Motor neuron (in vitro differentiated cells): ENCODE results near the gene SLC2A1. TPM values are rescaled to one million over a fixed set of nuclear protein-coding genes. Genes with fewer than 3 reads are reported as not detected.
A peak's percentile ranks its signal among the peaks of the same experiment; 100 is the strongest.

Experiments used
- ATAC-seq, 8 experiments: fragments of 200-7000 bp; cut with Tn5 transposase; replicated peaks in 6 of 8; 2 replicates each; pipeline ENCODE4 v1.8.0; 2021; ENCODE audit warnings: mild to moderate bottlenecking in 8 of 8, moderate library complexity in 8 of 8
- H3K27ac ChIP-seq, 2 donors: fragments of 250-450 bp; sonication (Bioruptor Pico); 2 replicates each; pipeline ENCODE4 v1.9.0; 2021; ENCODE audit warnings: antibody characterized with exemption in 2 of 2, mild to moderate bottlenecking in 2 of 2, moderate library complexity in 1 of 2
- H3K4me1 ChIP-seq, 2 donors: fragments of 250-450 bp; sonication (Bioruptor Pico); replicated peaks in 1 of 2; 2 replicates each; pipeline ENCODE4 v1.6.1; 2021; ENCODE audit warnings: antibody characterized with exemption in 2 of 2, mild to moderate bottlenecking in 2 of 2, moderate library complexity in 1 of 2
- H3K4me3 ChIP-seq, 5 donors: fragments of 250-450 bp; sonication (Bioruptor Pico); 2 replicates each; pipeline ENCODE4 v1.9.0; 2021; ENCODE audit warnings: antibody characterized with exemption in 5 of 5, mild to moderate bottlenecking in 5 of 5, moderate library complexity in 4 of 5
- whole genome bisulfite sequencing, 10 experiments: fragments of 450-650 bp; shearing (Covaris generic); methylation state at CpG; one replicate each; pipeline ENCODE4 v1.0.0; 2022; 5-methylcytosine and 5-hydroxymethylcytosine counted together
- in situ Hi-C, 9 experiments: fragments of 400-800 bp; cut with MboI; loops; one replicate each; pipeline ENCODE4 v1.15.0; 2021; ENCODE audit warnings: low sequenced_read_pairs in 9 of 9, low pct_unique_long_range_greater_than_20kb in 2 of 9; ENCODE audit not compliant: unreplicated experiment in 9 of 9
- total RNA-seq, 8 experiments: library from RNA; unstranded; fragments of 300-600 nt; gene quantifications; 2 replicates each; pipeline versions ENCODE4 v1.2.3 to v1.2.4, GENCODE V29; 2022

SLC2A1 gene
- total RNA-seq, 8 experiments from 2014 or later = 44.2 to 523 (median 315) TPM

GRCh38 chr1:42993502-42994136 lies 35.0 kb upstream of the SLC2A1 start:
- no peak overlapping the region for H3K27ac ChIP-seq

GRCh38 chr1:42992054-42992571 lies 33.4 kb upstream of the SLC2A1 start:
- WGBS, 10 experiments = 67 to 94% (median 84%) methylated on average over 1 to 5 of the region's 5 CpGs; no CpG with 5 or more reads in 2 of the 10 experiments
- no peak overlapping the region for H3K4me3 ChIP-seq
- H3K4me1 ChIP-seq = peaks cover 0 to 9% of the 10 kb centered on the region in 2 donors
- in situ Hi-C loops = no loop called here
- ATAC-seq = no peak
- H3K27ac ChIP-seq = no peak overlapping the region

More at GRCh38 chr1:42993502-42994136, 35.0 kb upstream of the SLC2A1 start:
- H3K4me1 ChIP-seq = peaks cover 0 to 9% of the 10 kb centered on the region in 2 donors
- no peak overlapping the region for H3K4me3 ChIP-seq
- 40 to 100% (median 83%) methylated on average over 1 to 6 of the region's 8 CpGs; no CpG with 5 or more reads in 3 of the 10 experiments for WGBS, 10 experiments
- no peak for ATAC-seq
- in situ Hi-C loops = no loop called here

GRCh38 chr1:42990757-42991346 lies 32.2 kb upstream of the SLC2A1 start:
- in situ Hi-C loops = no loop called here

DNA sequence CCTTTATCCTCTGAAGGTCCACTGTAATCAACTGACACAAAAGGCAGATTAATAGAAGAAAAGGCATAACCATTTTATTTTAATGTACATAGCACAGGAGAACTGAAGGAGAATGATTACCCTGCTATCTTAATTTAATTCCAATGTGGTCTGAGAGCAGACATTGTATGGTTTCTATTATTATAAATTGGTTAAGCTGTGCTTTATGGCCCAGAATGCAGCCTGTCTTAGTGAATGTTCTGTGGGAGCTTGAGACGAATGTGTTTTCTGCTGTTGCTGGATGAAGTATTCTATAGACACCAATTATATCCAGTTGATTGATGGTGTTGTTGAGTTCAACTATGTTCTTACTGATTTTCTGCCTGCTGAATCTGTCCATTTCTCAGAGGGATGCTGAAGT lies 25.0 kb upstream of the SLC2A1 start:
- 0 to 80% (median 30%) methylated on average over 1 of the region's 1 CpG; no CpG with 5 or more reads in 7 of the 10 experiments for WGBS, 10 experiments
- ATAC-seq = peak in 5 of 8 experiments; percentile 29 to 74 (median 72)
- in situ Hi-C loops = no loop called here

More at GRCh38 chr1:42990757-42991346, 32.2 kb upstream of the SLC2A1 start:
- Histone ChIP-seq H3K4me3 (no peak overlapping the region), H3K4me1 (peaks cover 0 to 9% of the 10 kb centered on the region in 2 donors), H3K27ac (no peak overlapping the region)
- no peak for ATAC-seq
- WGBS, 10 experiments = 40 to 91% (median 78%) methylated on average over 2 to 9 of the region's 9 CpGs

GRCh38 chr1:42983253-42983652 lies 24.6 kb upstream of the SLC2A1 start:
- Histone ChIP-seq H3K4me3 (no peak overlapping the region), H3K27ac (peak overlapping the region; percentile 5 to 9), H3K4me1 (peaks cover 33 to 44% of the 10 kb centered on the region in 2 donors)
- in situ Hi-C loops = no loop called here
- peak in 4 of 8 experiments; percentile 10 to 45 (median 39) for ATAC-seq
- 0 to 100% (median 44%) methylated on average over 1 to 3 of the region's 3 CpGs for WGBS, 10 experiments

More for the DNA sequence above, 25.0 kb upstream of the SLC2A1 start:
- peak overlapping the region in 1 of 2 donors; percentile 5 for H3K27ac ChIP-seq
- peaks cover 33 to 44% of the 10 kb centered on the region in 2 donors for H3K4me1 ChIP-seq
- H3K4me3 ChIP-seq = no peak overlapping the region

DNA sequence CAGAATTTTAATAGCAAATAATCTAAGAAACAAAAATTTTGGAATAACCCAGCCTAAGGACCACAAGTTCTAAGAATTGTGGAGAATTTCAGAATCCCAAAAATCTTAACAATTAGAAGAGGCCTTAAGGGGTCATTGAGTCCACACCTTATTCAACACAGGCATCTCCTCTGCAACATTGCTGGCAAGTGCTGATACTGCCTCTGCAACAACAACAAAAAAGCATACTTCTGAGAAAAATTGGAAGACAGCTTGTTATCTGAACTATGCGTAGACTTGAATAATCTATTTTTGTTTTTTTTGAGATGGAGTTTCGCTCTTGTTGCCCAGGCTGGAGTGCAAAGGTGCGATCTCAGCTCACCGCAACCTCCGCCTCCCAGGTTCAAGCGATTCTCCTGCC lies 24.0 kb upstream of the SLC2A1 start:
- Histone ChIP-seq H3K4me3 (no peak overlapping the region), H3K27ac (peak overlapping the region in 1 of 2 donors; percentile 42), H3K4me1 (peaks cover 33 to 44% of the 10 kb centered on the region in 2 donors)
- ATAC-seq = no peak
- in situ Hi-C loops = no loop called here
- 0 to 100% (median 81%) methylated on average over 1 to 6 of the region's 6 CpGs; no CpG with 5 or more reads in 2 of the 10 experiments for WGBS, 10 experiments

DNA sequence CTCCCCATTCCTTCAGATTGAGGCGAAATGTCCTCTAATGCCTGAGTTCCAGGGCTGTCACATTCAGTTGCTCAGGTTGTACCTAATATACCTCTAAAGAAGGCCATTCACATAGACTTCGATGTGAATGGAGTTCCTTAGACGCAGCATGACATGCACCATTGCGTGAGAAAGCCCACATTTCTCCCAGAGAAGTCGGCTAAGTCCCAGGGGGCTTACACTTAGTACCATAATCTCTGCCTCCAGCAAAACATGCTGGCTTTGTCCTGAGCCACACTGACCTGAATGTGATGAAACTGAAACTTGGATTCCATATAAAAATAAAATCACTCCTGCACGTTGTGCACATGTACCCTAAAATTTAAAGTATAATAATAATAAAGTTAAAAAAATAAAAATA lies 23.2 kb upstream of the SLC2A1 start:
- in situ Hi-C loops = no loop called here
- 33 to 96% (median 75%) methylated on average over 2 to 6 of the region's 6 CpGs; no CpG with 5 or more reads in 1 of the 10 experiments for WGBS, 10 experiments
- Histone ChIP-seq H3K4me3 (no peak overlapping the region), H3K27ac (peak overlapping the region in 1 of 2 donors; percentile 42), H3K4me1 (peaks cover 33 to 44% of the 10 kb centered on the region in 2 donors)
- ATAC-seq = peak in 2 of 8 experiments; percentile 27 to 40

GRCh38 chr1:42981255-42981805 lies 22.7 kb upstream of the SLC2A1 start:
- WGBS, 10 experiments = 66 to 92% (median 79%) methylated on average over 2 to 4 of the region's 4 CpGs; no CpG with 5 or more reads in 3 of the 10 experiments
- H3K4me3 ChIP-seq = no peak overlapping the region
- H3K4me1 ChIP-seq = peaks cover 38 to 49% of the 10 kb centered on the region in 2 donors
- in situ Hi-C loops = no loop called here
- peak overlapping the region in 1 of 2 donors; percentile 42 for H3K27ac ChIP-seq
- ATAC-seq = no peak

GRCh38 chr1:42979896-42980800 lies 21.5 kb upstream of the SLC2A1 start:
- H3K27ac ChIP-seq = no peak overlapping the region
- no peak overlapping the region for H3K4me3 ChIP-seq
- peaks cover 50 to 61% of the 10 kb centered on the region in 2 donors for H3K4me1 ChIP-seq
- 76 to 100% (median 92%) methylated on average over 1 to 7 of the region's 9 CpGs; no CpG with 5 or more reads in 3 of the 10 experiments for WGBS, 10 experiments
- ATAC-seq = no peak
- in situ Hi-C loops = no loop called here

- H3K4me1 ChIP-seq = peaks cover 59 to 62% of the 10 kb centered on the region in 2 donors
- 21 to 100% (median 80%) methylated on average over 1 to 2 of the region's 2 CpGs; no CpG with 5 or more reads in 4 of the 10 experiments for whole genome bisulfite sequencing, 10 experiments
- H3K4me3 ChIP-seq = no peak overlapping the region
- peak in 3 of 8 experiments; percentile 78 to 90 (median 87) for ATAC-seq
- H3K27ac ChIP-seq = no peak overlapping the region
- in situ Hi-C loops = no loop called here
Observed at GRCh38 chr1:42979036-42979430, 20.4 kb upstream of the SLC2A1 start.

GRCh38 chr1:42978317-42979035 lies 19.8 kb upstream of the SLC2A1 start:
- H3K4me1 ChIP-seq = peaks cover 59 to 60% of the 10 kb centered on the region in 2 donors
- WGBS, 10 experiments = 50 to 100% (median 75%) methylated on average over 1 to 11 of the region's 14 CpGs; no CpG with 5 or more reads in 1 of the 10 experiments
- H3K4me3 ChIP-seq = no peak overlapping the region
- no peak overlapping the region for H3K27ac ChIP-seq
- in situ Hi-C loops = no loop called here
- ATAC-seq = no peak

- WGBS, 10 experiments = 80 to 100% methylated on average over 1 of the region's 1 CpG; no CpG with 5 or more reads in 8 of the 10 experiments
- in situ Hi-C loops = no loop called here
- no peak overlapping the region for H3K4me3 ChIP-seq
- H3K27ac ChIP-seq = no peak overlapping the region
- ATAC-seq = no peak
- H3K4me1 ChIP-seq = peaks cover 59% of the 10 kb centered on the region in 2 donors
Observed at GRCh38 chr1:42977653-42978052, 19.0 kb upstream of the SLC2A1 start.
